Measurements from ENCODE around the gene RASSF10. TPM values are rescaled to one million over a fixed set of nuclear protein-coding genes. Genes with fewer than 3 reads are reported as not detected.

RASSF10 gene
- total and polyA plus RNA-seq, 8 donors, result 0.06 to 0.41 (median 0.26) TPM; not detected in 4

GRCh38 chr11:12963792-12964536, 45.2 kb upstream of the RASSF10 start:
- no peaks in the 10 kb centered on the region for H3K36me3 ChIP-seq
- no peaks in the 10 kb centered on the region for H3K9me3 ChIP-seq
- no peak overlapping the region for H3K27ac ChIP-seq
- TF ChIP-seq, protein P1, sequence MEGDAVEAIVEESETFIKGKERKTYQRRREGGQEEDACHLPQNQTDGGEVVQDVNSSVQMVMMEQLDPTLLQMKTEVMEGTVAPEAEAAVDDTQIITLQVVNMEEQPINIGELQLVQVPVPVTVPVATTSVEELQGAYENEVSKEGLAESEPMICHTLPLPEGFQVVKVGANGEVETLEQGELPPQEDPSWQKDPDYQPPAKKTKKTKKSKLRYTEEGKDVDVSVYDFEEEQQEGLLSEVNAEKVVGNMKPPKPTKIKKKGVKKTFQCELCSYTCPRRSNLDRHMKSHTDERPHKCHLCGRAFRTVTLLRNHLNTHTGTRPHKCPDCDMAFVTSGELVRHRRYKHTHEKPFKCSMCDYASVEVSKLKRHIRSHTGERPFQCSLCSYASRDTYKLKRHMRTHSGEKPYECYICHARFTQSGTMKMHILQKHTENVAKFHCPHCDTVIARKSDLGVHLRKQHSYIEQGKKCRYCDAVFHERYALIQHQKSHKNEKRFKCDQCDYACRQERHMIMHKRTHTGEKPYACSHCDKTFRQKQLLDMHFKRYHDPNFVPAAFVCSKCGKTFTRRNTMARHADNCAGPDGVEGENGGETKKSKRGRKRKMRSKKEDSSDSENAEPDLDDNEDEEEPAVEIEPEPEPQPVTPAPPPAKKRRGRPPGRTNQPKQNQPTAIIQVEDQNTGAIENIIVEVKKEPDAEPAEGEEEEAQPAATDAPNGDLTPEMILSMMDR (IDR thresholded peaks at IDR 0.05), result peak; percentile 62 to 90 (median 76)
- no peak overlapping the region for H3K4me3 ChIP-seq
- FAIRE-seq (no peak), ATAC-seq (peak; percentile 95 to 98 (median 96)), DNase-seq (peak; percentile 45 to 86 (median 77))
- H3K27me3 ChIP-seq, result no peaks in the 10 kb centered on the region
- H3K4me1 ChIP-seq, result no peaks in the 10 kb centered on the region
- intact Hi-C loops (cut with DNase I), result loop anchor here in 2 of 3 donors (5.0 to 10.0 kb wide), 3 partner anchors 181 to 221 kb away; no protein-coding TSS in a partner anchor
- WGBS, 2 donors, result 7 to 10% methylated on average over 13 of the region's 13 CpGs

DNA sequence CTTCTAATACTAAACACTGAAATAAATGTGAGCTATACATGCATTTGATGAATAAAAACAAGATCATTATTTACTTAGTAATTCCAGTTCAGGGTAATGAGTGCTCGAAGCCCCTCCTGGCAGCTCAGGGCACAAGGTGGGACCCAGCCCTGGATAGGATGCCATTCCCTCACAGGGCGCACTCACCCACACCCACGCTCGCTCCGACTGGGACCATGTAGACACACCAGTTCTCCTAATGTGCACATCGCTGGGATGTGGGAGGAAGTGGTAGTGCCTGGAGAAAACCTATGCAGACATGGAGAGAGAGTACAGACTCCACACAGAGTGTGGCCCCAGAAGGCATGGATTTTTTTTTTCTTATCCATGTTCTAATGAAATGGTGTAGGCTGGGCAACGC, 44.5 kb upstream of the RASSF10 start:
- TF ChIP-seq, protein P1 (IDR thresholded peaks at IDR 0.05), result no peak
- Histone ChIP-seq H3K4me1 (no peaks in the 10 kb centered on the region), H3K36me3 (no peaks in the 10 kb centered on the region), H3K4me3 (no peak overlapping the region), H3K27ac (no peak overlapping the region), H3K9me3 (no peaks in the 10 kb centered on the region), H3K27me3 (no peaks in the 10 kb centered on the region)
- DNase-seq, result no peak
- WGBS, 2 donors, result 86 to 91% methylated on average over 7 of the region's 7 CpGs
- intact Hi-C loops (cut with DNase I), result loop anchor here in 2 of 3 donors (5.0 to 10.0 kb wide), 3 partner anchors 180 to 220 kb away; no protein-coding TSS in a partner anchor
- no peak for ATAC-seq
- no peak for FAIRE-seq

- ATAC-seq (no peak), FAIRE-seq (no peak), DNase-seq (no peak)
- WGBS, 2 donors, result 88 to 92% methylated on average over 5 of the region's 5 CpGs
- H3K4me1 ChIP-seq, result no peaks in the 10 kb centered on the region
- H3K36me3 ChIP-seq, result no peaks in the 10 kb centered on the region
- TF ChIP-seq, protein P1 (IDR thresholded peaks at IDR 0.05), result no peak
- no peaks in the 10 kb centered on the region for H3K27me3 ChIP-seq
- H3K4me3 ChIP-seq, result no peak overlapping the region
- H3K27ac ChIP-seq, result no peak overlapping the region
- H3K9me3 ChIP-seq, result no peaks in the 10 kb centered on the region
- intact Hi-C loops (cut with DNase I), result loop anchor here in 1 of 3 donors (10.0 kb wide), 2 partner anchors 179 to 219 kb away; no protein-coding TSS in a partner anchor
Observed at GRCh38 chr11:12966002-12966401, 43.1 kb upstream of the RASSF10 start.

DNA sequence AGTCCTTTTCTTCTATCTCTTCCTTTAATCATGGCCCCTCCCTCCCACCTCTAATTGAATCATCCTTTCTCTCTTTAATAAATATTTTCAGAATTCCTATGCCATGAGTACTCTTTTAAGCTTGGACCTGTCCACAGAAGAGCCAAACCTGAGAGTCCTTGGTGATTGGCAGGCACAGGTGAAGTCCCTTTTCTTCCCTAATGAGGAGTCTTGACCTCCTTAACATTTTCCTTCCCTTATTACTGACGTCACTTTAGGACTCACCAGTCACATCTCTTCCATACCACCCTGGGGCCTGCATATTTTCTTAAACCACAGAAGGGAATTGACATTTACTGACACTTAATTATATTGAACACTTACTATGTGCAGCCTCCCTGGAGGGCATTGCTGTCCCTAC, 41.0 kb upstream of the RASSF10 start:
- whole genome bisulfite sequencing, 2 donors, result 85 to 86% methylated on average over 1 of the region's 1 CpG
- no peak overlapping the region for H3K27ac ChIP-seq
- FAIRE-seq, result no peak
- intact Hi-C loops (cut with DNase I), result loop anchor here in 1 of 3 donors (10.0 kb wide), 2 partner anchors 177 to 217 kb away; no protein-coding TSS in a partner anchor
- TF ChIP-seq, protein P1 (IDR thresholded peaks at IDR 0.05), result no peak
- no peak for ATAC-seq
- DNase-seq, result no peak
- H3K4me1 ChIP-seq, result no peaks in the 10 kb centered on the region
- H3K4me3 ChIP-seq, result no peak overlapping the region
- no peaks in the 10 kb centered on the region for H3K9me3 ChIP-seq
- H3K36me3 ChIP-seq, result no peaks in the 10 kb centered on the region
- H3K27me3 ChIP-seq, result no peaks in the 10 kb centered on the region

DNA sequence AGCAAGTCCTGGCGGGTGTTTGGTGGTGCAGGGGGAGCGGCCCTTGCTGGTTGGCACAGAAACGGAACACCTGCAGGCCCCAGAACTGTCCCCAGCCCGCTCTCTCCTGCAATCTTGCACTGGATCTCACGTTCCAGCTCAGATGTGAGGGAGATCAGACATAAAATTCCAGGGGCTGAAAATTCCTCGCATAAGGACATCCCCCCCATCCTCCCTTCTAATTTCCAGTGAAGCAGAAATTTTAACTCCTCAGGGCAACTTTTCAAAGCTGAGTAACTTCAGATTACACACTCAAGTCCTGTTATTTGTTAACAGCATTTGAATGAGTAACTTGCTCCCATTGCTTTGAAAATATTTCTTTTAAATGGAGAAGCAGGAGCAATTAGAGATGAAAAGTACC, 40.3 kb upstream of the RASSF10 start:
- Histone ChIP-seq H3K9me3 (no peaks in the 10 kb centered on the region), H3K4me3 (no peak overlapping the region), H3K27me3 (no peaks in the 10 kb centered on the region), H3K36me3 (no peaks in the 10 kb centered on the region), H3K4me1 (no peaks in the 10 kb centered on the region), H3K27ac (no peak overlapping the region)
- DNase-seq (no peak), ATAC-seq (no peak), FAIRE-seq (no peak)
- intact Hi-C loops (cut with DNase I), result loop anchor here in 1 of 3 donors (10.0 kb wide), 2 partner anchors 176 to 216 kb away; no protein-coding TSS in a partner anchor
- WGBS, 2 donors, result 86 to 88% methylated on average over 6 of the region's 6 CpGs
- TF ChIP-seq, protein P1 (IDR thresholded peaks at IDR 0.05), result no peak

Measured in pancreas (tissue), 10 donors.